Measurements from ENCODE around the gene FKBP11. TPM values are rescaled to one million over a fixed set of nuclear protein-coding genes. Genes with fewer than 3 reads are reported as not detected.

FKBP11 gene
- total RNA-seq, 6 donors from 2014 or later = 9.4 to 31.9 (median 19.3) TPM

DNA sequence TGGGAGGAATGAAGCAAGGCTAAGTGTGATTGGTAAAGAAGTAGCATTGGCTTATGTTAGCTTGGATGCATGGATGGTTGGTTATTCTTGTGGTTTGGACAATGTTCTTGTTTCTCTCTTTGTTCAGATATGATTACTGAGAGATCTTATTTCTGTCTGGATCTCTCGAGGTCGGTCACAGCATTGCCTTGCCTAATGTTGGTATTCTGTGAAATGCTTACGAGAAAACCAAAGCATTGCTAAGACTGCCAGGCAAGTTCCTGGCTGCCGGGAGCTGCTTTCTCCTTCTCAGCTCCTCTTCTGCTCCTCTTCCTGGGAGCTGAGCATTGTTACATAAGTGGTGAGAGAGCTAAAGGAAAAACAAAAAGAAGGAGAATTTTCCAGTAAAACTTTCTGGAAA is 52.2 kb downstream of the FKBP11 start:
- no peak overlapping the region for H3K4me3 ChIP-seq
- no peak overlapping the region for H3K27ac ChIP-seq
- no peak for TF ChIP-seq POLR2A (IDR thresholded peaks at IDR 0.05)
- no peak for TF ChIP-seq CTCF (IDR thresholded peaks at IDR 0.05)
- no peak for TF ChIP-seq EP300 (IDR thresholded peaks at IDR 0.05)
- no peak for TF ChIP-seq POLR2AphosphoS5 (IDR thresholded peaks at IDR 0.05)
- no peaks in the 10 kb centered on the region for H3K27me3 ChIP-seq
- 80 to 88% methylated on average over 4 of the region's 4 CpGs for WGBS, 2 donors
- H3K36me3 ChIP-seq = no peaks in the 10 kb centered on the region
- no peak for DNase-seq
- H3K4me1 ChIP-seq = no peaks in the 10 kb centered on the region
- no peak for ATAC-seq (ENCODE audit: low FRiP score in 2 of 2)
- no peaks in the 10 kb centered on the region for H3K9me3 ChIP-seq

Small RNA genes within 50 kb of the gene (small RNA-seq; reads per million reads assigned to genes)
- gene AC073610.1 (0 reads per million in 4 donors), gene RNU6-600P (0 reads per million in 4 donors)

Other genes starting within 250 kb of the FKBP11 start
- 10 to 100 TPM; 13.2 to 60.5 (median 26.3) TPM for gene KANSL2, start 243.3 kb downstream of the FKBP11 start, total RNA-seq
- gene CCNT1, start 208.8 kb downstream of the FKBP11 start, total RNA-seq = 10 to 100 TPM; 11.9 to 39.8 (median 26.6) TPM
- 100 to 1,000 TPM in 1 of 6 donors, 10 to 100 TPM in 5; 26.0 to 113 (median 35.1) TPM for gene ADCY6, start 136.4 kb downstream of the FKBP11 start, total RNA-seq
- 10 to 100 TPM in 5 of 6 donors, 1 to 10 TPM in 1; 9.1 to 21.2 (median 14.3) TPM for gene CACNB3, start 107.0 kb downstream of the FKBP11 start, total RNA-seq
- gene DDX23, start 73.3 kb downstream of the FKBP11 start, total RNA-seq = 100 to 1,000 TPM in 1 of 6 donors, 10 to 100 TPM in 5; 64.5 to 163 (median 81.8) TPM
- gene RND1, start 59.6 kb downstream of the FKBP11 start, total RNA-seq = 10 to 100 TPM in 4 of 6 donors, 1 to 10 TPM in 2; 7.2 to 23.0 (median 14.2) TPM
- 100 to 1,000 TPM in 3 of 6 donors, 10 to 100 TPM in 3; 67.4 to 178 (median 99.2) TPM for gene ARF3, start 32.0 kb upstream of the FKBP11 start, total RNA-seq
- 1 to 10 TPM in 1 of 6 donors, under 1 TPM in 2, not detected in 3; 0.69 to 2.2 (median 0.74) TPM for gene WNT10B, start 46.2 kb upstream of the FKBP11 start, total RNA-seq
- gene WNT1, start 52.8 kb upstream of the FKBP11 start, total RNA-seq = under 1 TPM in 1 of 6 donors, not detected in 5; 0.34 TPM
- gene DDN, start 73.9 kb upstream of the FKBP11 start, total RNA-seq = under 1 TPM in 4 of 6 donors, not detected in 2; 0.13 to 0.30 (median 0.18) TPM
- gene PRKAG1, start 93.3 kb upstream of the FKBP11 start, total RNA-seq = 10 to 100 TPM; 25.1 to 56.5 (median 42.0) TPM
- gene KMT2D, start 135.3 kb upstream of the FKBP11 start, total RNA-seq = 100 to 1,000 TPM in 5 of 6 donors, 10 to 100 TPM in 1; 91.5 to 250 (median 112) TPM
- gene RHEBL1, start 144.5 kb upstream of the FKBP11 start, total RNA-seq = 1 to 10 TPM in 2 of 6 donors, under 1 TPM in 2, not detected in 2; 0.97 to 1.4 (median 1.2) TPM
- gene DHH, start 169.3 kb upstream of the FKBP11 start, total RNA-seq = 1 to 10 TPM in 2 of 6 donors, under 1 TPM in 3, not detected in 1; 0.39 to 3.1 (median 0.76) TPM
- gene LMBR1L, start 185.4 kb upstream of the FKBP11 start, total RNA-seq = 100 to 1,000 TPM in 1 of 6 donors, 10 to 100 TPM in 5; 20.4 to 108 (median 57.7) TPM
- 100 to 1,000 TPM in 5 of 6 donors, 10 to 100 TPM in 1; 87.0 to 764 (median 397) TPM for gene TUBA1B, start 205.9 kb upstream of the FKBP11 start, total RNA-seq